SJCRH30 (cell line): ENCODE data around the gene DDRGK1. TPM values are rescaled to one million over a fixed set of nuclear protein-coding genes. Genes with fewer than 3 reads are reported as not detected.
"Not testable (repeated sequence)": the region's sequence is repeated elsewhere in the genome, so short reads cannot be mapped to it uniquely, and the experiment has no call there.

Experiments
- DNase-seq, 2 experiments: peaks; one replicate each; pipeline ENCODE4 v3.0.0-alpha.2; 2015 to 2020
- H3K27ac ChIP-seq: fragments of 250-450 bp; sonication (Bioruptor Pico); 2 replicates; pipeline ENCODE4 v1.5.1; 2020; ENCODE audit warnings: mild to moderate bottlenecking, moderate library complexity
- H3K27me3 ChIP-seq: fragments of 250-450 bp; sonication (Bioruptor Pico); 2 replicates; pipeline ENCODE4 v1.5.1; 2020; ENCODE audit warnings: mild to moderate bottlenecking, moderate library complexity
- H3K36me3 ChIP-seq: fragments of 250-450 bp; sonication (Bioruptor Pico); 2 replicates; pipeline ENCODE4 v1.5.1; 2020; ENCODE audit warnings: mild to moderate bottlenecking, moderate library complexity
- H3K4me1 ChIP-seq: fragments of 250-450 bp; sonication (Bioruptor Pico); 2 replicates; pipeline ENCODE4 v1.5.1; 2020; ENCODE audit warnings: mild to moderate bottlenecking, moderate library complexity
- H3K4me3 ChIP-seq: fragments of 250-450 bp; sonication (Bioruptor Pico); 2 replicates; pipeline ENCODE4 v1.5.1; 2020; ENCODE audit warnings: mild to moderate bottlenecking, moderate library complexity
- H3K9me3 ChIP-seq: fragments of 250-450 bp; sonication (Bioruptor Pico); replicated peaks from 2 replicates; pipeline ENCODE4 v1.5.1; 2020; ENCODE audit warnings: mild to moderate bottlenecking, moderate library complexity
- total RNA-seq: library from RNA; depleted of rRNA; stranded (reverse); fragments of >200 nt; shearing (Covaris generic); gene quantifications from 2 replicates; pipeline ENCODE4 v1.2.3, GENCODE V29; 2014

Gene DDRGK1
- total RNA-seq, 1 experiment from 2014 or later, result 15.5 TPM

DNA sequence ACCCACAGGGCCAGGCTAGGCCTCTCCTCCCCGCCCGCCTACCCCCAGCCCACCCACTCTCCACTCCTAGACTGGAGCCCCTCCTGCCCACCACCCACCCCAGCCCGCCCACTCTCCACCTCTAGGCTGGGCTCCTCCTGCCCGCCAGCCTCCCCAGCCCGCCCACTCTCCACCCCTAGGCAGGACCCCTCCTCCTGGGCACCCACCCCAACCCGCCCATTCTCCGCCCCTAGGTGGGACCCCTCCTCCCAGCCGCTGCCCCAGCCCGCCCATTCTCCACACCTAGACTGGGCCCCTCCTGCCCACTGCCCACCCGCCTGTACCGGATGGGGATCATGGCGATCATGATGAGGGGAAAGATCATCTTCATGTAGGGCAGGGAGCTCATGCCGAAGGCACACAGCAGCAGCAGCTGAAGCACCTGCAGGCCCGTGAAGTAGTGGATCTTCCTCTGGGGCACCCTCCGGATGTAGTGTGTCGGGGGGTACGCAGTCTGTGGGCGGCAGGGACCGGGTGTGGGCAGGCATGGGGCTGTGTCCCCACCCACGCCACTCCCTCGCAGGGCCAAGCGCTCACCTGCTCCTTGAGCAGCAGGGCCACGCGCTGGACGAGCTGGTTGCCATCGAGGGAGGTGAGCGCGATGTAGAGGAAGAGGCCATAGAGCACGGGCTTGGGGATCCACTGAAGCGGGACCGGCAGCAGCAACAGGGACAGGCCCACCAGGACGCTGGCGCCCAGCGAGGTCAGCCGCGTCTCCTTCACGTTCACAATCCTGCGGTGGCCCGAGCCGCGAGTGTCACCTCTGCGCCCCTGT is 23.7 kb upstream of the DDRGK1 start:
- Histone ChIP-seq H3K27ac (no peak overlapping the region), H3K27me3 (no peaks in the 10 kb centered on the region), H3K36me3 (peaks cover 9% of the 10 kb centered on the region), H3K4me1 (peaks cover 21% of the 10 kb centered on the region), H3K4me3 (no peak overlapping the region), H3K9me3 (no peaks in the 10 kb centered on the region)
- DNase-seq, result no peak

GRCh38 chr20:3227506-3227905 is 23.0 kb upstream of the DDRGK1 start:
- no peak overlapping the region for H3K27ac ChIP-seq
- H3K36me3 ChIP-seq, result peaks cover 9% of the 10 kb centered on the region
- H3K27me3 ChIP-seq, result no peaks in the 10 kb centered on the region
- no peaks in the 10 kb centered on the region for H3K9me3 ChIP-seq
- H3K4me1 ChIP-seq, result peaks cover 26% of the 10 kb centered on the region
- no peak overlapping the region for H3K4me3 ChIP-seq
- DNase-seq, result no peak

- DNase-seq, result no peak
- H3K36me3 ChIP-seq, result peaks cover 9% of the 10 kb centered on the region
- peak overlapping the region; percentile 51 for H3K27ac ChIP-seq
- no peak overlapping the region for H3K4me3 ChIP-seq
- H3K9me3 ChIP-seq, result no peaks in the 10 kb centered on the region
- no peaks in the 10 kb centered on the region for H3K27me3 ChIP-seq
- peaks cover 32% of the 10 kb centered on the region for H3K4me1 ChIP-seq
These were observed 22.4 kb upstream of the DDRGK1 start for GRCh38 chr20:3226864-3227263.

DNA sequence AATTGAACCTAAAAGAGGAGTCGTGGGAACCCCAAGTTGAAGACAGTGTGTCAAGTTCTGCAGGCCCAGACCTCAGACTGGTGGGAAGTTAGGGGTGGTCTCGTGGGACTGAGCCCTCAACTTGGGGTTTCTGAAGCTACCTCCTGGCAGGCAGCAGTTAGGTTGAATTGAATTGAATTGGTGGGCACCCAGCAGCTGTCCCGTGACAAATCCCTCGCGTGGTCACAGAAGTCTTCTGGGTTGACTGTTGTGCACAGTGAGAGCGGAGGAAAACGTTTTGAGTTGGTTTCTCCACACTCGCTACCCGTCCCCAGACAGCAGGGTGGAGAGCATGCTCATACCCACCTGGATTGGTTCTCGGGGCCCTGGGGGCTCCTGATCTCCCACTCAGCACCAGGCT is 21.6 kb upstream of the DDRGK1 start:
- DNase-seq, result peak; percentile 52 to 61
- H3K27me3 ChIP-seq, result no peaks in the 10 kb centered on the region
- H3K4me3 ChIP-seq, result no peak overlapping the region
- peak overlapping the region; percentile 51 for H3K27ac ChIP-seq
- peaks cover 13% of the 10 kb centered on the region for H3K36me3 ChIP-seq
- H3K9me3 ChIP-seq, result no peaks in the 10 kb centered on the region
- peaks cover 37% of the 10 kb centered on the region for H3K4me1 ChIP-seq

DNA sequence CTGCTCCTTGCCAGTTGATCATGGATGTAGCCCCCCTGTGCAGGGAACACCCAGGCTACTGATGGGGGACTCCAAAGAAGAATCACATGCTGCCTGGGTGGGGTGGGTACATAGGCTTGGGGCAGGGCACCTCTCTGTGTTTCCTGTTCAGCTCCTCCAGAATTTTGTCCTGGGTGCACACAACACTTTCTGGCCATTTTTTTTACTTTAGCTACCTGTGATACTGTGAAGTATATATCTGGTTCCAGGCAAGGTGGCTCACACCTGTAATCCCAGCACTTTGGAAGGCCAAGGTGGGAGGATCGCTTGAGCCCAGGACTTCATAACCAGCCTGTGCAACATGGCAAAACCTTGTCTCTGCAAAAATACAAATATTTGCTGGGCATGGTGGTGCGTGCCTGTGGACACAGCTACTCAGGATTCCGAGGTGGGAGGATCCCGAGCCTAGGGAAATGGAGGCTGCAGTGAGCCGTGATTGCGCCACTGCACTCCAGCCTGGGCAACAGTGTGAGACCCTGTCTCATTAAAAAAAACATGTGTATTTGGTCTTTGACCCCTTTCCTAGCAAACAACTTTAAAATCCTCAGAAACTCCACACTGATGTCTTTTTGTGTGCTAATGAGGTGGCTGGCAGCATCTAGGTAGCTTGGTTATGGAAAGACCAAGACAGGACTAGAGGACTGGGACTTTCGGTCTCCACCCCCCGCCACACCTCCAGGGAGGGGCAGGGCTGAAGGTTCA is 20.4 kb upstream of the DDRGK1 start:
- Histone ChIP-seq H3K4me3 (no peak overlapping the region), H3K9me3 (no peaks in the 10 kb centered on the region), H3K36me3 (peaks cover 13% of the 10 kb centered on the region), H3K27ac (no peak overlapping the region), H3K4me1 (peaks cover 37% of the 10 kb centered on the region), H3K27me3 (no peaks in the 10 kb centered on the region)
- no peak for DNase-seq

GRCh38 chr20:3223994-3224680 is 19.7 kb upstream of the DDRGK1 start:
- Histone ChIP-seq H3K9me3 (no peaks in the 10 kb centered on the region), H3K4me3 (no peak overlapping the region), H3K36me3 (peaks cover 9% of the 10 kb centered on the region), H3K4me1 (peaks cover 37% of the 10 kb centered on the region), H3K27ac (no peak overlapping the region; the same call in 1 of the 2 replicates), H3K27me3 (no peaks in the 10 kb centered on the region)
- DNase-seq, result no peak

- Histone ChIP-seq H3K9me3 (no peaks in the 10 kb centered on the region), H3K4me3 (no peak overlapping the region), H3K27ac (peak overlapping the region; percentile 49), H3K27me3 (no peaks in the 10 kb centered on the region), H3K36me3 (peaks cover 11% of the 10 kb centered on the region), H3K4me1 (peaks cover 37% of the 10 kb centered on the region)
- no peak for DNase-seq
These were observed 19.1 kb upstream of the DDRGK1 start for GRCh38 chr20:3223651-3223993.

GRCh38 chr20:3222635-3223600 is 18.4 kb upstream of the DDRGK1 start:
- Histone ChIP-seq H3K27ac (peak overlapping the region; percentile 49), H3K4me3 (no peak overlapping the region), H3K9me3 (no peaks in the 10 kb centered on the region), H3K4me1 (peaks cover 37% of the 10 kb centered on the region), H3K27me3 (no peaks in the 10 kb centered on the region), H3K36me3 (peaks cover 14% of the 10 kb centered on the region)
- peak; percentile 87 for DNase-seq

DNA sequence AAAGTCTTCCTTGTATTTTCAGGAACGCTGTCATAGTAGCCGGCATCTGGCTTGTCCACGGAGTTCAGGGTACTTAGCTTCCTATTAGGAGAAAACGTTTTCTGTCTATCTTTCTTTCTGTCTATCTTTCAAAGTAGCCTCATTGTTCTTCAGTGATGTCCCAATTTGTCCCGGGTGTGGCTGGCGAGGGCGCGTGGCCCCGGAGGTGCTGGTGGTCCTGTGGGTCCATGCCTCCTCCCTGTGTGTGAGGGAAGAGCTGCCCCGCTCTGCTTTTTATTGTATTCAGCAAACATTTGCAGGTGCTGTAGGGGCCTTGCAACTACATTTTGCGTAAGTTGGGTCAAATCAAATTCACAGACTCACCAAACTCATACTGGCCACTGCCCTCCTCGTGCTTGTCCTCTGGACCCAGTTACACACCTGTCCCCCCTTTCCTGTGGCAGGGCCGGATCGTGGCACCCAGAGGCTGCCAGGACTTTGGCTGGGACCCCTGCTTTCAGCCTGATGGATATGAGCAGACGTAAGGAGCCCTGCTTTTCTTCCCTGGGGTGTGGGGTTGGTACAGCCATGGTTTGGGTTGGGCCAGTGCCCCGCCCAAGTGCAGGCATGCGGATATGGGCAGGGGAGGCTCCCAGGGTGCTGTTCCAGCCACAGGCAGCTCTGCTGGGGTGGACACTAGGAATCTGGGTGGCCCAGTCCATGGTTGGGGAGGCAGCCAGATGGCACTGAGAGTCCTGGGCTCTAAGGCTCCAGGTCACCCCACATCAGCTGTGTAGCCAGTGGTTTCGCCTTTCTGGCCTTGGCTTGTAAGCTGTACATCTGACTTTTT is 17.1 kb upstream of the DDRGK1 start:
- no peaks in the 10 kb centered on the region for H3K9me3 ChIP-seq
- peak in 1 of 2 experiments; percentile 39 for DNase-seq
- no peak overlapping the region for H3K27ac ChIP-seq
- no peak overlapping the region for H3K4me3 ChIP-seq
- H3K27me3 ChIP-seq, result no peaks in the 10 kb centered on the region
- peaks cover 15% of the 10 kb centered on the region for H3K36me3 ChIP-seq
- H3K4me1 ChIP-seq, result peaks cover 37% of the 10 kb centered on the region

DNA sequence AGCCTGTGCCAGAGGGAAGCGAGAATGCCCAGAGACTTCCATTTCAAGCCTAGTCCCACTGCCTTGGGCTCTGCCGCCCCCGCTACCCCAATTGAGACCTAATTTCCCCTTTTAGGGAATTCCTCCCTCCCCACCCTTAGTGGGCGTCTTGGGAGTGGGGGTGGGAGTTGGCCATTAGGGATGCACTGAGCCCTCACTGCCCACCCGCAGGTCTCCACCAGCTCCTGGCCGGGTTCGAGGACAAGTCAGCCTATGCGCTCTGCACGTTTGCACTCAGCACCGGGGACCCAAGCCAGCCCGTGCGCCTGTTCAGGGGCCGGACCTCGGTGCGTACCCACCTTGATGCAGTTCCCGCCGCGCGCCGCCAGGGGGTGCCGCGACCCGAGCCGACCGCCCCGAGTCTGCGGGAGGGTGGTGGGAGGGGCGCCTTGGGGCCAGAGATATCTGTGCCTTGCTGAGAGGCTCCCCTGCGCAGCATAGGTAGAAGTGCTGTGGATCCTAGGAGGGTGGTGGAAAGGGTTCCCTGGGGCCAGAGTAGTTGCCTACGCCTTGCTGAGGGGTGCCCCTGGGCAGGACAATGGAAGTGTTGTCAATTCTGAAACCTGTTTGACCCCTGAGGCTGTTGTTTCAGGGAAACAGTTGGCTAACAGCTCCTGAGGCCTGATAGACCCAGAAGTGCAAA is 14.0 kb upstream of the DDRGK1 start:
- Histone ChIP-seq H3K27ac (no peak overlapping the region), H3K4me1 (peaks cover 19% of the 10 kb centered on the region), H3K4me3 (no peak overlapping the region), H3K27me3 (no peaks in the 10 kb centered on the region), H3K36me3 (peaks cover 13% of the 10 kb centered on the region), H3K9me3 (no peaks in the 10 kb centered on the region)
- peak in 1 of 2 experiments; percentile 49 for DNase-seq

- H3K36me3 ChIP-seq, H3K4me1 ChIP-seq, H3K4me3 ChIP-seq, H3K27me3 ChIP-seq, H3K9me3 ChIP-seq, DNase-seq, H3K27ac ChIP-seq: not testable (repeated sequence)
These were observed 11.0 kb upstream of the DDRGK1 start for GRCh38 chr20:3215359-3215917.

DNA sequence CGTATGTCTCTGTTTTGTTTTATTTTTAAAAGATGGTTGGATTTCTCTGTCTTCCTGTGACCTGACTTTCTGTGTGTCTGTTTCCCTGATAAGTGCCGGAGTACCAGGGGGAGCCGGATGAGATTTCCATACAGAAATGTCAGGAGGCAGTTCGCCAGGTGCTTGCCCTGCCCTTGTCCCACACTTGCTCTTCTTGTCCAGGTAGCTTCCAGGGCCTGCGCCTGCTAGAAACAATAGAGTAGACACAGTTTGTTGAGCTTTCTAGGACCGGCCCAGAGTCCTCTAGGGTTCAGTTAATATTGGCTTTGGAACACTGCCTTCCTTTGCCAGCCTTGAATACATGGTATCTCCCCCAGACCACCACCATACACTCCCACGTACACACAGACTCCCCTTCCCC is 8.7 kb upstream of the DDRGK1 start:
- Histone ChIP-seq H3K36me3 (peaks cover 7% of the 10 kb centered on the region; the same call in 1 of the 2 replicates), H3K9me3 (no peaks in the 10 kb centered on the region), H3K27ac (no peak overlapping the region), H3K4me1 (peaks cover 4% of the 10 kb centered on the region; the same call in 1 of the 2 replicates), H3K27me3 (no peaks in the 10 kb centered on the region), H3K4me3 (no peak overlapping the region)
- DNase-seq, result no peak

DNA sequence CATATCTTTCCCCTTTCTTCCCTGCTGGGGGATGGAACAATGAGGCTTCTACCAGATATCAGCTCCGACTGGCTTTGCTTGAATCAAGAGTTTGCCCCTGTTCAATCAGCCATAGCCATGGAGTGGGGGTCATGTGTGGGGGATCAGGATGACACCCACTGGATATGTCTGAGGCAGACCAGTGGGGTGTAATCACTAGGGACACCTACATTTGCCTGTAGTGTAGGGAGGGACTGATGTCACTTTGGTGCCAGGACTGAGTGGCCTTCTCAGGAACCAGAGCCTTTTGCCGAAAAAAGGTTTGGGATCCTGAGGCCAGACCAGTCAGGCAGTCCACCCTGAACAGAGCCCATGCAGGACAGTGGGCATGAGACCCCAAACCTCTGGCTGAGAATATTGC is 5.9 kb upstream of the DDRGK1 start:
- Histone ChIP-seq H3K27ac (no peak overlapping the region), H3K27me3 (no peaks in the 10 kb centered on the region), H3K4me3 (peak overlapping the region; percentile 75), H3K4me1 (peaks cover 4% of the 10 kb centered on the region; the same call in 1 of the 2 replicates), H3K9me3 (no peaks in the 10 kb centered on the region), H3K36me3 (no peaks in the 10 kb centered on the region; the same call in 1 of the 2 replicates)
- no peak for DNase-seq
